ENCODE results near the gene KRTAP25-1.

GRCh38 chr21:30320215-30320614 lies 30.9 kb upstream of the KRTAP25-1 start, which contains the start of gene KRTAP26-1:
- TF ChIP-seq, protein P1, sequence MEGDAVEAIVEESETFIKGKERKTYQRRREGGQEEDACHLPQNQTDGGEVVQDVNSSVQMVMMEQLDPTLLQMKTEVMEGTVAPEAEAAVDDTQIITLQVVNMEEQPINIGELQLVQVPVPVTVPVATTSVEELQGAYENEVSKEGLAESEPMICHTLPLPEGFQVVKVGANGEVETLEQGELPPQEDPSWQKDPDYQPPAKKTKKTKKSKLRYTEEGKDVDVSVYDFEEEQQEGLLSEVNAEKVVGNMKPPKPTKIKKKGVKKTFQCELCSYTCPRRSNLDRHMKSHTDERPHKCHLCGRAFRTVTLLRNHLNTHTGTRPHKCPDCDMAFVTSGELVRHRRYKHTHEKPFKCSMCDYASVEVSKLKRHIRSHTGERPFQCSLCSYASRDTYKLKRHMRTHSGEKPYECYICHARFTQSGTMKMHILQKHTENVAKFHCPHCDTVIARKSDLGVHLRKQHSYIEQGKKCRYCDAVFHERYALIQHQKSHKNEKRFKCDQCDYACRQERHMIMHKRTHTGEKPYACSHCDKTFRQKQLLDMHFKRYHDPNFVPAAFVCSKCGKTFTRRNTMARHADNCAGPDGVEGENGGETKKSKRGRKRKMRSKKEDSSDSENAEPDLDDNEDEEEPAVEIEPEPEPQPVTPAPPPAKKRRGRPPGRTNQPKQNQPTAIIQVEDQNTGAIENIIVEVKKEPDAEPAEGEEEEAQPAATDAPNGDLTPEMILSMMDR (IDR thresholded peaks at IDR 0.05) = no peak
- no peak for TF ChIP-seq POLR2A (IDR thresholded peaks at IDR 0.05)

All from right lobe of liver (tissue), 4 donors.